ENCODE results near the gene SCAF1.

SCAF1 gene

GRCh38 chr19:49635530-49636232 is 6.3 kb upstream of the SCAF1 start:
- CTCF ChIA-PET: interaction anchor here (1.0 to 1.2 kb wide), 2 partner anchors 37 to 66 kb away, joined by 3 to 5 read pairs; no protein-coding TSS in a partner anchor
- POLR2A ChIA-PET: no interaction called here
- TF ChIP-seq CTCF (IDR thresholded peaks at IDR 0.05; ENCODE audit: insufficient read depth, low read length, missing control alignments): peak; percentile 9
- no peak overlapping the region for H3K4me3 ChIP-seq (ENCODE audit: low read depth, low read length)
- no peak for DNase-seq (ENCODE audit: low read depth, low spot score)

- H3K4me3 ChIP-seq (ENCODE audit: low read depth, low read length): no peak overlapping the region
- ChIA-PET CTCF (interaction anchor here (0.8 to 0.9 kb wide), 2 partner anchors 21 to 36 kb away, joined by 3 read pairs; no protein-coding TSS in a partner anchor), POLR2A (interaction anchor here (0.6 kb wide), 1 partner anchor 28 kb away, joined by 3 read pairs; no protein-coding TSS in a partner anchor)
- no peak for TF ChIP-seq CTCF (IDR thresholded peaks at IDR 0.05; ENCODE audit: insufficient read depth, low read length, missing control alignments)
- DNase-seq (ENCODE audit: low read depth, low spot score): no peak
Measured at GRCh38 chr19:49636233-49636932, 5.6 kb upstream of the SCAF1 start.

GRCh38 chr19:49637821-49638738 is 3.9 kb upstream of the SCAF1 start:
- peak; percentile 14 for DNase-seq (ENCODE audit: low read depth, low spot score)

GRCh38 chr19:49639401-49640112 is 2.5 kb upstream of the SCAF1 start:
- TF ChIP-seq CTCF (IDR thresholded peaks at IDR 0.05; ENCODE audit: insufficient read depth, low read length, missing control alignments): no peak
- POLR2A ChIA-PET: interaction anchor here (0.6 to 2.9 kb wide), 10 partner anchors 16 to 112 kb away, joined by 3 to 23 read pairs (median 6); partner anchors contain the start of genes NOSIP, PRMT1, PRR12 and RCN3
- no peak for DNase-seq (ENCODE audit: low read depth, low spot score)
- CTCF ChIA-PET: interaction anchor here (0.8 to 1.3 kb wide), 5 partner anchors 9 to 46 kb away, joined by 3 to 5 read pairs (median 3); no protein-coding TSS in a partner anchor
- peak overlapping the region; percentile 61 for H3K4me3 ChIP-seq (ENCODE audit: low read depth, low read length)

More at GRCh38 chr19:49637821-49638738, 3.9 kb upstream of the SCAF1 start:
- H3K4me3 ChIP-seq (ENCODE audit: low read depth, low read length): peak overlapping the region; percentile 61
- CTCF ChIA-PET: interaction anchor here (1.0 to 1.2 kb wide), 2 partner anchors 8 to 67 kb away, joined by 3 read pairs; no protein-coding TSS in a partner anchor
- POLR2A ChIA-PET: interaction anchor here (1.6 kb wide), 1 partner anchor 48 kb away, joined by 4 read pairs; no protein-coding TSS in a partner anchor
- TF ChIP-seq CTCF (IDR thresholded peaks at IDR 0.05; ENCODE audit: insufficient read depth, low read length, missing control alignments): no peak

- TF ChIP-seq CTCF (IDR thresholded peaks at IDR 0.05; ENCODE audit: insufficient read depth, low read length, missing control alignments): no peak
- CTCF ChIA-PET: interaction anchor here (0.6 to 1.3 kb wide), 10 partner anchors 8 to 167 kb away, joined by 3 to 5 read pairs (median 3); no protein-coding TSS in a partner anchor
- H3K4me3 ChIP-seq (ENCODE audit: low read depth, low read length): peak within 1 kb of the TSS; percentile 63
- POLR2A ChIA-PET: interaction anchor here (0.5 to 2.9 kb wide), 17 partner anchors 10 to 229 kb away, joined by 3 to 23 read pairs (median 5); partner anchors contain the start of genes NOSIP, PRMT1, PRR12 and RCN3
- DNase-seq (ENCODE audit: low read depth, low spot score): peak; percentile 99
Measured at GRCh38 chr19:49640113-49640898, 1.7 kb upstream of the SCAF1 start, which contains the start of gene RRAS. Gene RRAS, minus strand, starts transcription at chr19:49640143. Its CDS starts 45 bp downstream, at chr19:49640098.

Data from AG04449 (cell line).